C4-2B (cell line): ENCODE measurements around the gene MT1F.

Experiments used
- CTCF ChIP-seq: fragments of 450-650 bp; conservative IDR thresholded peaks from 2 replicates; pipeline ENCODE4 v1.5.1; 2017; ENCODE audit warnings: mild to moderate bottlenecking
- ZFX ChIP-seq: fragments of 450-650 bp; IDR thresholded peaks from 2 replicates; pipeline ENCODE4 v1.6.1; 2017

- TF ChIP-seq CTCF (no peak), ZFX (no peak)
These were observed 32.8 kb downstream of the MT1F start for GRCh38 chr16:56690420-56691122.
